Activated CD4-positive, alpha-beta T cell treated with anti-CD3 and anti-CD28 coated beads, Interleukin-2, Interleukin-6, amounts not matched to agents 100 ng/mL and 50 ng/mL, durations not matched to agents 16 hours and 8 hours (primary cell): ENCODE results near the gene DUS1L.

Experiments used
- DNase-seq: peaks from one replicate; pipeline ENCODE4 v3.0.0-alpha.2; 2020

Gene DUS1L

GRCh38 chr17:82087961-82088837, 22.6 kb upstream of the DUS1L start:
- no peak for DNase-seq

DNA sequence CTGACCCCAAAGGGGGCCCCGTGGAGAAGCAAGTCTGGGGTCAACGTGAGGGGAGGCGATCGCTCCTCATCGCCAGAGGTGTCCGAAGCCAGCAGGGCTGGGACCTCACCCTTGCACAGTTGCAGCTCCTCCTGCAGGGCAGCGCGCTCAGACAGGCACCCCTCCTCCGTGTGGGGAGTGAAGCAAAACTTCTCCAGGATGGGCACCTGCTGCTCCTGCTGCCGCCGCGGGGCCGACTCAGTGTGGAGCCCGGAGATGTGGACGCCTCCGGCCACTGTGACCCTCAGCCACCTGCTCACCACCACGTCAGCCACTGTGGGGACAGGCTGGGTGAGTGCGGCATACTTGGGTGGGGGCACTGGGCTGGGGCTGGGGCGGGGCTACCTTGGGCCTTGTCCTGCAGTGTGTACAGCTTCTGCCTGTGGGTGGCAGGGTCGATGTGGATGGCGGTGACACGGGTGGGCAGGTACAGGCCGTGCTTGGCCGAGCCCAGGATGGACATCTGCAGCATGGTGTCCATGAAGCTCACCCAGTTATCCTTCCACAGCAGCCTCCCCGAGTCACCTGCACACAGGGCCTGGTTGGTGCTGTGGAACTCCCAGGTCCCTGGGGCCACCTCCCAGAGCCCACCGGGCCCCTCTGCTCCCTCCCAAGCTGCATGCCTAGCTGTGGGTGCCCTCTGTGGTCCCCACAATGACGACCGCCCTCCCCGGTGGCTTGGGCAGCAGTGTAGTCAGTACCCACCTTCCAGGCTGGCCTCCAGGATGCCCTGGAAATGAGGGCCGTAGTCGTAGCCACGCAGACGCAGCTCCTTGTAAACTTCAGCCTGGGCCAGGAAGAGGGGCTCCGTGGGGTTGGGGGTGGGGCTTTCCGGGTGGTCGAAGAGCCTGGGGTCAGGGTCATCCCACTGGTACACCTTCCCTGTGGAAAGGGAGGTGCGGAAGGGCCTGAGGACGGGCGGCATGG, 21.6 kb upstream of the DUS1L start:
- DNase-seq, result no peak

GRCh38 chr17:82085931-82086764, 20.5 kb upstream of the DUS1L start:
- DNase-seq, result no peak

- DNase-seq, result no peak
Observed at GRCh38 chr17:82085031-82085861, 19.6 kb upstream of the DUS1L start.

GRCh38 chr17:82084373-82085030, 18.9 kb upstream of the DUS1L start:
- no peak for DNase-seq

GRCh38 chr17:82083533-82084359, 18.1 kb upstream of the DUS1L start:
- DNase-seq, result no peak

DNA sequence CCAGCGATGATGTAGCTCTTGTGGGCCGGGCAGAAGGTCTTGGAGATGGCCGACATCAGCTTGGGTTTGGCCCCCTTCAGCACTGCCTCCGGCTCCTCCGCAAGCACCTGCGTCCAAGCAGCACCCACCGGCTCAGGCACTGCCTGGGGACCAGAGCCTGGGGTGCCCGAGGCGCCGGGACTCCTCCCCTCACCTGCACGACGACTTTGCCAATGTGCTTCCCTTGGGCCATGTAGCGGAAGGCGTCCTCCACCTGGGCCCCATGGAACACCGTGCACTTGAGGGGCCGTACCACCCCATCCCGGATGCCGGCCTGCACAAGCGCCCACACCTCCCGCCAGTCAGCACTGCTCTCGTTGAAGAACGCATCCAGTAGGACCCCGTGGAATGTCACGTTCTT, 17.4 kb upstream of the DUS1L start:
- DNase-seq, result no peak

GRCh38 chr17:82082456-82082855, 16.9 kb upstream of the DUS1L start:
- no peak for DNase-seq

GRCh38 chr17:82081966-82082365, 16.4 kb upstream of the DUS1L start:
- no peak for DNase-seq

GRCh38 chr17:82081546-82081945, 15.9 kb upstream of the DUS1L start:
- DNase-seq, result no peak

DNA sequence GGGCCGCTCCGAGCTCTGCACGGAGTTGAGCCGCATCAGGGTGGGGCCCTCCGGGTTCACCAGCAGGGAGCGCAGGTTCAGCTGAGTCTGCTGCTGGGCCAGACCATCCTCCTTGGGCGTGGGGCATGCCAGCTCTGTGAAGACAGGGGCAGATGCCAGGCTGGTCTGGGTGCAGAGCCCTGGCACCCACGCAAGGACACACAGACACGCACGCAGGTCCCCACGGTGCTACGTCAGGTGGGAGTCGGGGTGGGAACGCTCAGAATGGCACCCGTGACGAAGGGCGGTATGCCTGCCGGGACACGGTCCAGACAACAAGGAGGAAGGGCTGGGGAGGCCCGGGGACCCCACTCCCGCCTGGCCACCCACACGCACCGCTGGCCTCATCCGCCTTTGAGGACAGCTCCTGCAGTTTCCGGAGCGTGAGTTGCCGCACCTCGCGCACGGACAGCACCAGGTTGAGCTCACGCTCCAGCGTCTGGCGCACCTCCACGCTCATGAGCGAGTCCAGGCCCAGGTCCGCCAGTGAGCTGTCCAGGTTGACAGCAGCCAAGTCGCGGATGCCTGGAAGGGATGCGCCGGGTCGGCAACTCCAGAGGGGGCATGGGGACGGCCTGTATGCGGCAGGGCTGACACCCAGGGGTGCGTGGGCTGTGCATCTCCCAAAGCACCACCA, 15.3 kb upstream of the DUS1L start:
- DNase-seq, result no peak

DNA sequence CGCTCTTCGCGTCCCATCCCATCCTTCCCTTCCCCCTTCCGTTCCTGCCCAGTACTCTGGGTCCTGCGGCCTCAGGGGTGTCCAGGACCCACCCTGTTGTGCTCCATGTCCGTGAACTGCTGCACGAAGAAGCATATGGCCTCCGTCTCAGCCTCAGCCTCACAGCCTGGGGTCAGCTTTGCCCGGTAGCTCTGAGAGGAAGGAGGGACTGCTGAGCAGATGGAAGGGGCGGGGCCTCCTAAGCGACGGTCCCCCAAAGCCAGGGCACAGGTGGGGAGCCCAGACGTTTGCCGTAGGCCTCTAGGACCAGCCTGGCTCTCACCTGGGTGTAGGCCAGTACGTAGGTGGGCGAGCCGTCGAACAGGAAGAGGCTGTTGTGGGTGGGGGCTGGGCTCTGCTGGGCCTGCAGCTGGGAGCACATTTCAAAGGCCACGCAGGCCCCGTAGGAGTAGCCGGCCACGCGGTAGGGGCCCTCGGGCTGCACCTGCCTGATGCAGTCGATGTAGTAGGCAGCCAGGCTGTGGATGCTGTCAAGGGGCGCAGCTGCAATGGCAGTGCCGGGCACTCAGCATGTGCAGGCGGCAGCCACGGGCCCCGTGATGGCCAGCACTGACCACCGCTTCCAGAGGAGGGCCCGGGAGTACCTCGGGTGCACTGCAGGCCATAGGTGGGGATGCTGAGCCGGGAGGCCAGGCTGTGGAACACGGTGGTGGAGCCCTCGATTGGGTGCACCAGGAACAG, 14.6 kb upstream of the DUS1L start:
- no peak for DNase-seq

GRCh38 chr17:82079001-82079677, 13.5 kb upstream of the DUS1L start:
- DNase-seq, result no peak

DNA sequence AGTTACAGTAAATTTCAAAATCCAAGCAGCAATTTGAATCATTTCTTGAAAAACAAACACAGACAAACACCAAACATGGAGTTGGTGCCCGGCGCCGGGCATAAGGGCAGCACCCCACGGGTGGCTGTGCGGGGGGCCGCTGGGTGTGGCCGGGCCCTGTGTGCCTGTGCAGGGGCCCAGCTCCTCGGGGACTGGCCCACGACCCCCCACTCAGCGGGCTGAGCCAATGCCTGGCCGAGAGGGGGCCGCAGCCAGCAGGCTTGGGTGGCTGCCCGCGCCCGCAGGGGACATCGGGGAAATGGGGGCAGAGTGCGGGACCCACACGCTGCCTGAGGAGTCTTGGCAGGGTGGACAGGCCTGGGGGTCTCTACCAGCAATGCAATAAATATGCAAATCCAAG, 12.8 kb upstream of the DUS1L start:
- no peak for DNase-seq

DNA sequence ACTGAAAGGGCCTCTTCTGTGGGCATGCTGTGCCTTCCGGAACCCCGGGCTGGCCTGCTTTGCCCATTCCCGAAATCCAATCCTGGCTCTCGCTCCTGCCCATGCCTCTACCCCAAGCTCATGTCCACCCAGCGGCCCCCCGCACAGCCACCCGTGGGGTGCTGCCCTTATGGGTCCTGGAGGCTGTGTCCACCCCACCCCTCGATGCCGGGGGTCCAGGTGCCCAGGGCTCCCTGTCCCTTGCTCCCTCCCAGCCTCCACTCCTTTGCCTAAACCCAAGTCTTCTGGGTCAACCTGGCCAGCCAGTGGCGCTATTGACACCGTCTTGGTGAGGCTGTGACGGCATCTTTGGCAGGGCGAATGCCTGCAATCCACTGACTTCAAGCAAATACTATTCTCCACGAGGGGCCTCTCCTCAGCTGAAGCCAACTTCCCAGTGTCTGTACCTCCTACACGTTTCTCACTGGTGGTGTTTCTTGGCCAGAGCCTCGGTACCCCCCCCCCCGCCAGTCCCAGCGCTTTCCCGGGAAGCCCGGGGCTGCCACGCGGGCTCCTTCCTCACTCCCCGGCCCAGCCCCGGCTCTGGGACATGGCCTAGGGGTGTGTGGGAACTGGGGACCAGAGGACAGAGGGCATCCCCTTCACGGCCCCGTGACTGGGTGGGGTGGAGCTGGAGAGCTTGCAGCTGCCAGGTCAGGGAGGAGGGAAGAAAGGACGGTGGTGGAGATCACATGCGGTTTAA, 12.2 kb upstream of the DUS1L start:
- no peak for DNase-seq

- DNase-seq, result no peak
Observed at GRCh38 chr17:82076785-82077591, 11.4 kb upstream of the DUS1L start.
